ENCODE results near the gene PLD4. TPM values are rescaled to one million over a fixed set of nuclear protein-coding genes. Genes with fewer than 3 reads are reported as not detected.

The PLD4 gene
- total RNA-seq, 2 donors from 2014 or later, result 1.2 to 5.4 TPM

DNA sequence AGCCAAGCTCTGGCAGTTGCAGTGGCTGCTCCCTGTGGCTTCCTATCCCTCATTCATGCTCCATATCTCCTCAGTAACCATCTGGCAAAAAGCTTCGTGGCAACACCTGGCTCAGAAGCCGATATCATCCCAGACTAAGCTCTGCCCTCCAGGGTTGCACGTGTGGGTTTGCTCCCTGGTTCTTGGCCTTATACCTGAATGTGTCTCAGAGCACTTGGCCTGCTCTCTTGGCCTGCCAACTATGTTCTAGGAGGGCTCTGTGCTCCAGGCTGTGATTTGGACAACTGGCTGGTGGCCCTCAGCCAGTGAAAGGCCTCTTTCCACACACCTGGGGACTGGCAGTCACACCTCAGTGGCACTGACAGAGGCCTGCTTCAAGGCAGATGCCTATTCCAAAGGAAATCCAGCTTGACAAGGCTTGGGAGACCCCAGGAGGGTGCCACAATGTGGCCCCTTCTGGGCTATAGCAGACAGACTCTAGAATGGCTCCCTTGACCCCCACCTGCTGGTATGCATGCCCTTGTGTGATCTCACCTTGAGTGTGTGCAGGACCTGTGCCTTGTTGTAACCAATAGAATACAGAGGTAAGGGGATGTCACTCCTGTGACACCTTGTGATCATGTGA is 10.5 kb downstream of the PLD4 start:
- Histone ChIP-seq H3K4me3 (no peak overlapping the region), H3K36me3 (no peaks in the 10 kb centered on the region), H3K9me3 (no peaks in the 10 kb centered on the region), H3K27ac (no peak overlapping the region), H3K27me3 (replicated peaks; ENCODE audit: insufficient read depth) (no peaks in the 10 kb centered on the region), H3K4me1 (replicated peaks) (no peaks in the 10 kb centered on the region)
- DNase-seq (ENCODE audit: low spot score), result no peak
- intact Hi-C loops (cut with DNase I), result no loop called here
- TF ChIP-seq CTCF (IDR thresholded peaks at IDR 0.05), result no peak
- TF ChIP-seq POLR2A (IDR thresholded peaks at IDR 0.05), result no peak
- no peak for TF ChIP-seq POLR2AphosphoS5 (IDR thresholded peaks at IDR 0.05)
- 52% methylated on average over 3 of the region's 3 CpGs for WGBS

DNA sequence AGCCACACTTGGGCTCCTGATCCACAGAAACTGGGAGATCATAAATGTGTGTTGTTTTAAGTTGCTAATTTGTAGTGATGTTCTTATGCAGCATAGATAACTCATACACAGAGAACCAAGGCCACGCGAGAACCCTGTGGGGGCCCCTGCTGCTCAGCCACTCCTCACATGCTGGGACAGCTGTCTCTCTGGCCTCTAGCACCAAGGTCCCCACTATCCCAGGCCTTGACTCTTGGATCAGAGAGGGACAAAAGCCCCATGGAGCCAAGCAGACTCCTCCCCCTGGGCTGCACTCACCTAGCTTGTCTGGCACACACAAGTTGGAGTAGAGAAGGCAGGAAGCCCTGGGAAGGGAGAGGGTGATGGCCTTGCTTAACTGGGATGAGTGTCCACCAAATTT is 11.3 kb downstream of the PLD4 start:
- DNase-seq (ENCODE audit: low spot score), result no peak
- TF ChIP-seq CTCF (IDR thresholded peaks at IDR 0.05), result no peak
- TF ChIP-seq POLR2A (IDR thresholded peaks at IDR 0.05), result no peak
- no peak for TF ChIP-seq POLR2AphosphoS5 (IDR thresholded peaks at IDR 0.05)
- H3K27ac ChIP-seq, result no peak overlapping the region
- WGBS, result 85% methylated on average over 2 of the region's 2 CpGs
- intact Hi-C loops (cut with DNase I), result no loop called here
- no peaks in the 10 kb centered on the region for H3K36me3 ChIP-seq
- H3K27me3 ChIP-seq (replicated peaks; ENCODE audit: insufficient read depth), result no peaks in the 10 kb centered on the region
- no peak overlapping the region for H3K4me3 ChIP-seq
- no peaks in the 10 kb centered on the region for H3K4me1 ChIP-seq (replicated peaks)
- H3K9me3 ChIP-seq, result no peaks in the 10 kb centered on the region

- H3K4me3 ChIP-seq, result no peak overlapping the region
- H3K36me3 ChIP-seq, result no peaks in the 10 kb centered on the region
- H3K4me1 ChIP-seq (replicated peaks), result no peaks in the 10 kb centered on the region
- intact Hi-C loops (cut with DNase I), result no loop called here
- H3K9me3 ChIP-seq, result no peaks in the 10 kb centered on the region
- no peak overlapping the region for H3K27ac ChIP-seq
- H3K27me3 ChIP-seq (replicated peaks; ENCODE audit: insufficient read depth), result no peaks in the 10 kb centered on the region
- no peak for DNase-seq (ENCODE audit: low spot score)
- 78% methylated on average over 10 of the region's 10 CpGs for WGBS
- no peak for TF ChIP-seq POLR2A (IDR thresholded peaks at IDR 0.05)
- no peak for TF ChIP-seq CTCF (IDR thresholded peaks at IDR 0.05)
- TF ChIP-seq POLR2AphosphoS5 (IDR thresholded peaks at IDR 0.05), result no peak
Observed at GRCh38 chr14:104936361-104937155, 11.9 kb downstream of the PLD4 start.

DNA sequence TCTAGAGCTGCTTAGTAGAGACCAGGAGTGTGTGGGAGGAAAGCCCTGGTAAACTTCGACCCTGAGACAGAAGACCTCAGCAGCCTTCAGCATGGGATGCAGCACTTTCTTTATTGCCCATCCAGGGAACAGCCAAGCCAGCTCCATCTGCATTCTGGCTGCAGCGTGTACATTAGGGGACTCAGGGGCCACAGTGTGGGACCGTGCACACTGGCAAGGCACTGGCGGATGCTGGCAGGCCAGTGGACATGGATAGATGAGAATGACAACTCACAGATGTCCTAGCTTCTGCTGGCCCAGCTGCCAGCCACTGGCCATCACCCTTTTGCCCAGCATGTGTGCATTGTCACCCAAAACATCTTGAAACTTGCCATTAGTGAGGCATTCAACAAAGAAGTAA is 12.5 kb downstream of the PLD4 start:
- intact Hi-C loops (cut with DNase I), result no loop called here
- Histone ChIP-seq H3K9me3 (no peaks in the 10 kb centered on the region), H3K4me1 (replicated peaks) (no peaks in the 10 kb centered on the region), H3K27ac (no peak overlapping the region), H3K36me3 (no peaks in the 10 kb centered on the region), H3K27me3 (replicated peaks; ENCODE audit: insufficient read depth) (no peaks in the 10 kb centered on the region), H3K4me3 (no peak overlapping the region)
- no peak for DNase-seq (ENCODE audit: low spot score)
- TF ChIP-seq POLR2AphosphoS5 (IDR thresholded peaks at IDR 0.05), result no peak
- TF ChIP-seq CTCF (IDR thresholded peaks at IDR 0.05), result no peak
- TF ChIP-seq POLR2A (IDR thresholded peaks at IDR 0.05), result no peak
- 69% methylated on average over 4 of the region's 4 CpGs for WGBS
